HG02885 (cell line): ENCODE measurements around the gene LYRM2.

Source experiments
- ATAC-seq: cut with Tn5 transposase; IDR thresholded peaks from one replicate; pipeline ENCODE4 v1.9.1; 2021; ENCODE audit warnings: mild to moderate bottlenecking; ENCODE audit not compliant: unreplicated experiment, poor library complexity

Gene LYRM2

DNA sequence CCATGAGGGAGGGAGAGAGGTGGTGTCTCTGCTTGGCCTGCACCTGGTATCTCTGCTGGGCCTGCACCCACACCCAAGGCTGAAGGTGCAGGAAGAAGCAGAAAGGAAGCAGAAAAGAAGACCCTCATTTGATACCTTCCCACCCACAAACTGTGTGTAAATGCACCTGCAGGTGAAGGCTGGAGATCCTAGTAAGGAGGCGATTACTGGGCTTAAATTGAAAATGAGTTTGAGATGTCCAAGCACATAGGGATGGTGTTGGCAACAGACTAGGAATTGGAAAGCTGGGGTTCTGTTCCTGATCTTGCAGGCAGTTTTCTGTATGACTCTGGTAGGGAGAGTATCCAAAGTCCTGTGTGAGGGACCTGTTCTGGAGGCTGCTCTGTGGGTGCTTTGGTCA, 74.7 kb downstream of the LYRM2 start:
- ATAC-seq = no peak

- ATAC-seq = no peak
Observed at GRCh38 chr6:89562093-89562973, 76.2 kb downstream of the LYRM2 start.

GRCh38 chr6:89559487-89559886, 79.1 kb downstream of the LYRM2 start:
- ATAC-seq = no peak

- no peak for ATAC-seq
Observed at GRCh38 chr6:89555806-89556205, 82.7 kb downstream of the LYRM2 start.

GRCh38 chr6:89555031-89555430, 83.5 kb downstream of the LYRM2 start:
- no peak for ATAC-seq

DNA sequence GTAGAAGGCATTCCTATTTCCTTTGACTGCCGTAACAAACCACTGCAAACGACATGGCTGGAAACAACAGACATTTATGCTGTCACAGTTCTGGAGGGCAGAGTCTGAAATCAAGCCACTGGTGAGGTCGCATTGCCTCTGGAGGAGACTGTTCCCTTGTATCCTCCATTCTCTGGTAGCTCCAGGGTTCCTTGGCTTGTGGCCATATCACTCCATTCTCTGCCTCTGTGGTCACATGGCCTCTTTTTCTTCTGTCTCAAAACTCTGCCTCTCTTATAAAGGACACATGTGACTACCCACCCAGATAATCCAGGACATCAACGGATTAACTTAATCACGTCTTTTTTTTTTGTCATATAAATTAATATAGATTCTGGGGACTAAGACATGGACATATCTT, 84.4 kb downstream of the LYRM2 start:
- no peak for ATAC-seq

DNA sequence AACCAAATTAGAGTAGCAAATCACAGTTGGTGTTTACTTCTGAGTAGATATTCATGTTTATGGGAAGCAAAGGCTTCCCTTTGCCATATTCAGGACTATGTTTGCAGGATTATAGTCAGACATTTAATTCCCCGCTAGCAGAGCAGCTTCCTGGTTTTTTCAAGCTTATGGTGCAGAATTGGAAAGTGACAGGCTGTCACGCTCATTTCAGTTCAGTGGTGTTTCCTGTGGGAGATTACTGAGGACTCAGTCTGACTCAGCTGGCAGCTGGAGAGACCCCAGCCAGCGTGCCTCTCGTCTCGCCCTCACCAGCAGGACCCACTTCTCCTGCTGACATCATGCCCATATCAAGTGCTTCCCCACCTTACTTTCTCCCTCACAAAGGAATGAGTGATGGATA, 85.1 kb downstream of the LYRM2 start:
- ATAC-seq = no peak

DNA sequence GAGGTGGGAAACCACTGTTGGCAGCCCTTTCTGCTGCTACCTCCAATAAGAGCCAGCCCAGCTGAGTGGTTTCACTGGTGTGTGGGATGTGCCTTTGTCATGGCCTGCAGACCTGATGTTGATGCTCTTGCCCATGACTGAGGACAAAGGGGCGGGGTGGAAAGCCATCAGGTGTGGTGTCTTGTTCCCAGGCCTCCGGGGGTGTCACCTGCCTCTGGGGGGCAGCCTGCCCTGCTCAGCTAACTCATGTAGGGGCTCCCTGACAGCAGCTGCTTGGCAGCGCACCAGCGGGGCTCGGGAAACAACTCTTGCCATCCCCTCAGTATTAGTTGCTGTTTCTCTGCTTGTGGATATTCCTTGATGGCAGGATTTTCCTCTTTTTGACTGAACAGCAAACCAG, 91.3 kb downstream of the LYRM2 start:
- no peak for ATAC-seq

- no peak for ATAC-seq
Observed at GRCh38 chr6:89542866-89543265, 95.7 kb downstream of the LYRM2 start.

- no peak for ATAC-seq
Observed at GRCh38 chr6:89542081-89542857, 96.3 kb downstream of the LYRM2 start.

GRCh38 chr6:89539779-89540178, 98.8 kb downstream of the LYRM2 start:
- no peak for ATAC-seq

DNA sequence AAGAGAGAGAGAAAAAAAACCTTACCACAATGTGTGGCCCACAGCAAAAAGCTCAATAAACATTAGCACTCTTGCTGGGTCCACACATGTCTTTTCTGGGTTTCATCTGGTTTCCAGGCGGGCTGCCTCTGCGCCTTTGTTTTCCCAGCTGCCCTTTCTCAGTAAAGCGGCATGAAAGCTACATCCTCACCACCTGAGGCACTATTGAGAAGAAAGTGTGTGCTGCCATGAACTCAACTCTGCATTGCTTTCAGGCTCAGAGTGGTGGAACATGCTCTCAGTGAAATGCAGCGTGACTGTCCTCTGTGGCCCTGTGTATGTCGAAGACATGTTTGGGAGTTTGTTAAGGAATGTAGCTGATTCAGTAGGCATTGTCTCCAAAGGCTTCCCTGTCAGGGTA, 102.3 kb downstream of the LYRM2 start:
- ATAC-seq = no peak

DNA sequence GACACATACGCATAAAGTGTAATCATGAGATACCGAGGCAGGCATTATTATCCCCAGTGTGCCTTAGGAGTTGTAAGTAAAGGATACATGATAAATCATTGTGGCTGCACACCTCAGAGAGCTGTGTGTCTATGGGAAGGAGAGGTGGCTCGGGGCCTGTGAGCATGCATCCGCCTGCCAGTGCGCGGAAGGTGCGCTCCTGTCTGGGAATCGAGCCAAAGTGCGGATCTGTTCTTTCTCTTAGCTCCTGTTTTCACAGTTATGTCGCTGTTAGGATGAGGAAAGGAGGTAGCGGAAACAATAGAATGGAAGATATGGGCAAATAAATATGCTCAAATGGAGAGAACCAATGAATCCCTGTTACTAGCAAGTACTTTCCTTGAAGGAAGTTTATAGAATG, 107.6 kb downstream of the LYRM2 start:
- no peak for ATAC-seq

GRCh38 chr6:89528866-89529265, 109.7 kb downstream of the LYRM2 start:
- no peak for ATAC-seq

DNA sequence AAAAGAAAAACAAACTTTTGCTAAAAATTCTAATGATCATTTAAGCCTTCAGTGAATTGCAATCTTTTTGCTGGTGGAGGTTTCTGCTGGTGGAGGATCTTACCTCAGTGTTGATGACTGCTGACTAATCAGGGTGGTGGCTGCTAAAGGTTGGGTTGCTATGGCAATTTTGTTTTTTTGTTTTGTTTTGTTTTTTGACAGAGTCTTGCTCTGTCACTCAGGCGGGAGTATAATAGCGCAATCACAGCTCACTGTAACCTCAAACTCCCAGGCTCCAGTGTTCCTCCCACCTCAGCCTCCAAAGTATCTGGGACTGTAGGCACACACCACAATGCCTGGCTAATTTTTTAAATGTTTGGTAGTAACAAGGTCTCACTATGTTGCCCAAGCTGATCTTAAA, 110.9 kb downstream of the LYRM2 start:
- ATAC-seq = no peak

- no peak for ATAC-seq
Observed at GRCh38 chr6:89526563-89526869, 112.0 kb downstream of the LYRM2 start.

GRCh38 chr6:89525786-89526562, 112.6 kb downstream of the LYRM2 start:
- ATAC-seq = no peak

GRCh38 chr6:89522778-89523177, 115.8 kb downstream of the LYRM2 start:
- no peak for ATAC-seq

DNA sequence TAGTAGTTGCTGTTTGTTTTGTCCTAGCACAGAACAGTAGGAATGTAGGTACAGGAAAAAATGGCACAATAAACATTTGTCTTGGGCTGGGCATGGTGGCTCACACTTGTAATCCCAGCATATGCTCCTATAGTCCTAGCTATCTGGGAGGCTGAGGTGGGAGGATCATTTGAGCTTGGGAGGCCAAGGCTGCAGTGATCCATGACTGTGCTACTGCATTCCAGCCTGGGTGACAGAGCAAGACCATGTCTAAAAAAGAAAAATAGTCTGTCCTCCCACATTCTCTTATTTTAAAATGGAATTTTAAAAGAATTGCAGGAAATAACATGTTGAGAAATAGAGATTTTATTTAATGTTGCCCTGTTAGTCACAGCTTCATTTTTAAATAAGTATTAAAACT, 117.8 kb downstream of the LYRM2 start:
- ATAC-seq = no peak

DNA sequence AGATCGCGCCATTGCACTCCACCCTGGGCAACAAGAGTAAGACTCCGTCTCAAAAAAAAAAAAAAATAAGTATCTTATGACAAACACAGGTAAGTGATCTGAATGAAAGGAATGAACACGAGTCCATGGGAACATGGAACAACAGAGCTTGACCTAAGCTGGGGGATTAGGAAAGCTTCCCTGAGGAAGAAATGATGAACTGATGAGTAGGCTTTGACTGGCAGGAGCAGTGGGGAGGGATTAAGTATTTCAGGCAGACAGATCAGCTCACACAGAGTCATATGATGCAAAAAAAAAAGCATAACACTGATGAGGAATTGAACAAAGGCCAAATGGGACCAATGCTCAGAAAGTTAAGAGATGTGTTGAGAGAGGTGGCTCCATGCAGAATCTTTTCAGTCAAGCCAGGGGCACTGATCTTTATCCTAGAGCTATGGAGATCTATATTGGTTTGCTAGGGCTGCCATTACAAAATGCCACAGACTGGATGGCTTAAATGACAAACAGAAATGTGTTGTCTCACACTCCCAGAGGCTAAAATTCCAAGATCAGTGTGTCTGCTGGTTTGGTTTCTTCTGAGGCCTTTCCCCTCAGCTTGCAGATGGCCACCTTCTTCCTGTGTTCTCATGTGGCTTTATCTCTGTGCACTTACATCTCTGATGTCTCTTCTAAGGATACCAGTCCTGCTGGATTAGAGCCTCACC, 120.0 kb downstream of the LYRM2 start:
- no peak for ATAC-seq
